Dedifferentiated amniotic fluid mesenchymal stem cell (primary cell): ENCODE results near the gene PSD4.

Experiments used
- DNase-seq: peaks from one replicate; pipeline ENCODE4 v3.0.0-alpha.2; 2016; ENCODE audit errors: extremely low spot score

PSD4 gene

GRCh38 chr2:113238871-113239839 lies 65.4 kb downstream of the PSD4 start:
- no peak for DNase-seq

- peak; percentile 83 for DNase-seq
These were observed 66.6 kb downstream of the PSD4 start for GRCh38 chr2:113240150-113240914.

- DNase-seq, result peak; percentile 93
These were observed 67.4 kb downstream of the PSD4 start for GRCh38 chr2:113240915-113241911.

GRCh38 chr2:113242327-113242726 lies 68.6 kb downstream of the PSD4 start:
- no peak for DNase-seq

- no peak for DNase-seq
These were observed 71.5 kb downstream of the PSD4 start for GRCh38 chr2:113245276-113245711.

- DNase-seq, result no peak
These were observed 72.8 kb downstream of the PSD4 start for GRCh38 chr2:113246606-113247005.

GRCh38 chr2:113248997-113249770 lies 75.4 kb downstream of the PSD4 start:
- peak; percentile 75 for DNase-seq

GRCh38 chr2:113251118-113251517 lies 77.3 kb downstream of the PSD4 start:
- DNase-seq, result no peak

- no peak for DNase-seq
These were observed 78.3 kb downstream of the PSD4 start for GRCh38 chr2:113252047-113252590.

GRCh38 chr2:113253453-113253852 lies 79.7 kb downstream of the PSD4 start:
- no peak for DNase-seq

GRCh38 chr2:113255140-113256070 lies 81.6 kb downstream of the PSD4 start:
- no peak for DNase-seq

GRCh38 chr2:113257516-113258264 lies 83.9 kb downstream of the PSD4 start:
- DNase-seq, result no peak

- DNase-seq, result no peak
These were observed 84.8 kb downstream of the PSD4 start for GRCh38 chr2:113258471-113259147.
